CD4-positive, alpha-beta T cell treated with Interleukin-1 beta for 1 hour (primary cell): Measurements from ENCODE around the gene ARHGAP6.

Experiments used
- DNase-seq, 2 donors: peaks; one replicate each; pipeline ENCODE4 v3.0.0-alpha.2; 2020 to 2022

ARHGAP6 gene

DNA sequence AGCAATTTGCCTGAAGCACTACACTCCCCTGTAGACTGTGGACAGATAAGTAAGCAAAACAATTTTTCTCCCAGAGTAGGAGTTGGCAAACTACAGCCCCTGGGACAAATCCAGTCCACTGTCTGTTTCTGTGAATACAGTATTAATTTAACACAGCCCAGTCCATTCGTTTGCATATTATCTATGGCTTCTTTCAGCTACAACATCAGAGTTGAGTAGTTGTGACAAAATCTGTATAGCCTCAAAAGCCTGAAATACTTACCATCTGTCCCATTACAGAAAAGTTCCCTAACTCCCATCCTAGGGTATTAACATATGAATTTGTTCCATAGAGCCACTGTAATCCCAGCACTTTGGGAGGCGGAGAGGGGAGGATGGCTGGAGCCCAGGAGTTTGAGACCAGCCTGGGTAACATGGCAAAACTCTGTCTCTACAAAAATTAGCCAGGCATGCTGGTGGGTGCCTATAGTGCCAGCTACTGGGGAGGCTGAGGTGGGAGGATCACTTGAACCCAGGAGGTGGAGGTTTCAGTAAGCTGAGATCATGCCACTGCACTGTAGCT is 319.5 kb downstream of the ARHGAP6 start:
- DNase-seq, result no peak

DNA sequence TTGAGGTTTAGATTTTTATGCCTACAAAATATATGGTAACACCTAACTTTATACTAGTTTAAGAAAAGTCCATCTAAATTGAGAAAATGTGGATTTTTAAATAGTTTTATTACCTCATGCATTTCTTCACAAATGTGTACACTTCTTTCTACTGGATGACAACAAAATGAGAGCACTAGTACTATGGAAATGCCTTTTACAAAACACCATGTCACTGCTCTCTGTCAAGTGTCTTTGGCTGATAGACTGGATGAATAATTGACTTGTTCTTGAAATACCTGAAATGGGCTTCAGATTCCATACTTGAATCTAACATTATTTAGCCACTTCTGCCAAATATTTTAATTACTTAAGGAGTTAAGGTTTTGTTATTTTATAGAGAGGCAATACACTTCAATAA is 323.0 kb downstream of the ARHGAP6 start:
- DNase-seq, result no peak

DNA sequence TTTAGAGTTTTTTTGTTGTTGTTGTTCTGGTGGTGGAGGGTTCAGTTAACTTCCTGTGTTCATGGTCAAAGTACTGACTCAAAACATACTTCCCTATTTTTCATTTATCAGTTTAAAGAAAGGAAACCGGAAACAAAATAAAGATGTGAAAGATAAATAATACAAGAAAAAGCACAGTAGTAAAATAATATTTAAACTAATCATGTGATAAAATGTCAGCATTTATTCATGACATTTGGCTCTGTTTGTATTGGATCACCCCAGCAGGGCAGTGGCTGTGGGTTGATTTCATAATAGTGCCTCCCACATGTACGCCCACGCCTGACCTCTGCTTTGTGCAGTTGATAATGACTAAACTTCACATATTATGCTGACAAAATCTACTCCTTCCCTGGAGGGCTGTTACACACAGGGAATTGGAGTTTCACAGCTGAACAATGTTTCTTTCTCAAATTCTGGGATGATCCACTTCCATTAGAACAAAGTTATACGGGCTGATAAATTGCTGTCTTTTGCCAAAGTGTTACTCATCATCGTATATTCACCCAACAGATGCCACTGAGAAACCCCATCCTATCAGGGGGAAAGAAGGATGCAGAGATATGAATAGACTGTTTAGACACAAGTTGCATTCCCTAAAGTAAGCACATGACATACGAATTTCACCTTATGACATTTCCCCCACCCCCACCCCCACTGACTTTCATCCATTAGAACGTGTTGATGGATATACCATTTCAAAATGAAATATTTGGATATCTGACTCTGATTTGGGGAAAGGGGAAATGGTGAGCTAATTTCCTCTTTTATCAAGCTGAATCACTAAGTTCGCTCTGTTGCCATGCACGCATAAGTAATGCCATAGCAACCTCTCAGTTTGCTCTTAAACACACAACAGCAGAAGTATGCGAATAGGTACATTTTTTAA is 324.2 kb downstream of the ARHGAP6 start:
- DNase-seq, result peak; percentile 10 to 58

DNA sequence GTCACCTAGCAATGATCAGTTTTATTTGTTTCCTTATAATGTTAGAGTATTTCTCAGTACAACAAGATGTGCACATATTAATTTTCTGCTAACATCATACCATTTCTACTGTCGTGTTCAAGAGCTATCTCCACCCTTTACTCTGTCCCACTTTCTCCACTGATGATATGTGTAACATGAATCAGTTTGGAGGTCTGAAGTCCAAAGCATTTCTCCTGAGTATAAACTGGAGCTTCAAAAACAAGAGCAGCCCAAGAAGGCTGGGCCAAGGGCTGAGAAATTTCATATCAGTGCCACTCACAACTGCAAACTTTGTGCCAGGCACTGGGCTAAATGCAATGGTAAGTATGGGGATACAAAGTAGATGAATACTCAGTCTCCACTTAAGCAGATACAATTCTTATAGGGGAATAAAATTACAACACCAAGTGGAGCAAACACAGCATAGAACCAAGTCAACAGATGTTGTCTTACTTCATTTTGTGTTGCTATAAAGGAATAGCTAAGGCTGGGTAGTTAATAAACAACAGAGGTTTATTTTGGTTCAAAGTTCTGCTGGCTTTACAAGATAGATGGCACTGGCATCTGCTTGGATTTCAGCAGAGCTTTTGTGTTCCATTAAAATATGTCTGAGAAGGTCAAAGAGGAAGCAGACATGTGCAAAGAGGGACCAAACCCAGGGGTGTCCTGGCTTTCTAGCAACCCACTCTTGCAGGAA is 328.3 kb downstream of the ARHGAP6 start:
- DNase-seq, result no peak

DNA sequence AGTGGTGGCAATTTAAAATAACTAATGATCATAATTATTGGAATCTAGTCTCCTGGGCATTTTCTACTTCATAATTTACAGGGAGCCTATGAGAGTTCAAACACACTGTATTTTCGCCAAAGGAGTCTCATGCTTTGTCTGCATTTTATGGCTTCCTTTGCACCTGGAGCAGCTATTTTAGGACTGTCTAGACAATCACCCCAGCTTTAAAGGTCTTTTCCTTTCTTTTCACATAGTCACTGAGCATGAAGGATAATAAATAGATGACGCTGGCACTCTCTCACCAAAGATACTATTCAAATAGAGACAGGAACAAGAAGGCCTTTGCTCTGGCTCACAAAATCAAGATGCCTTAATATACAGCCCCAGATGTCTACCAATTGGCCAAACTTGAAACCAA is 329.5 kb downstream of the ARHGAP6 start:
- no peak for DNase-seq

DNA sequence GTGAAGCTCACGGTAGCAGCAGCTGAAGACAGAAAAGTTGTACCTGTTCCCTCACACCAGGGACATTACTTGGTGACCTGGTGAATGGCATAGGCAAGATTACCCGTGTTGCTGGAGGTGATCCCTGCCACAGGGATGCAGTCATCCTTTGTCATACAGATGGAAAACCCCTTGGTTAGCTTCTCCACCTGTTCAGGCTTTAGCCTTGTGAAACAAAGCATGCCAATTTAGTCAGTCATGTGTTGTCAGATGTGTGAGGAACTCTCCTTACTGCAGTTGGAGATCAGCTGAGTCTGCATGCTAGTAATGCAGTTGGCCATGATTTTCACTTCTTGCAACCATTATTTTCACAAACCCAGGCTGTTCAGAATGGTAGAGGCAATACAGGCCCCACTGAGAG is 331.6 kb downstream of the ARHGAP6 start:
- DNase-seq, result no peak

DNA sequence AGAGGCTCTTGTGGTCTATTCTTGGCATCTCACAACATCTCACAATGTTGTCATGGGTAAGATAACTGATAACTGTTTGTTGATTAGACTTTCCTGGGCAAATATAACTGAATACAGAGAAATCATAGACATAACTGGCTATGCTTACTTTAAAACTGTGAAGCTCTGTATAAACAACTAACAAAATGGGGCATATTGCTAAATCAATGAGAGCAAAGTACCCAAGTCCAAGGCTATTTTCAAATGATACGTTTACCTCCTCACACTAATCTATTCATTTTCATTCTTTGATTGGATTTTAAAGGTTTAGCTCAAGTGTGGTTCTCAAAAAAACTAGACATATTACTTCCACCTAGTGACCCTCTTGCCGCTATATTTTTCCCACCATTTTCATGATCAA is 333.9 kb downstream of the ARHGAP6 start:
- DNase-seq, result no peak

DNA sequence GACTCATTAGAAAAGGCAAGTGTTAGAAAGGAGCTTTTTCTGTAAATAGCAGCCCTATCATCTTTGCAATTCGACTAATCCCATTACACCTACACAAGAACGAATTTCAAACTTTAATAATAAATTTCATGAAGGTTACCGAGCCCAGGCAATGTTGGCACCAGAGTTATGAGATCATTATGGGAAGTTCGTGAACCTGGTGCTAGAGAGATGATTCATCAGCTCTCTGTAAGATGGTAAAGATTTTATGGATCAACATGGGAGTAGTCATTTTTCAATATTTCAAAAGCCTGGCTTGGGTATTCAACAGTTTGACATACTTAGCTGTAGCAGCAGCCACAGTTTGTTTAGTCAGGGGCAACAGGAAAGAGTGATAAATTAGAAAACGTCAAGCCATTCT is 336.7 kb downstream of the ARHGAP6 start:
- DNase-seq, result no peak

DNA sequence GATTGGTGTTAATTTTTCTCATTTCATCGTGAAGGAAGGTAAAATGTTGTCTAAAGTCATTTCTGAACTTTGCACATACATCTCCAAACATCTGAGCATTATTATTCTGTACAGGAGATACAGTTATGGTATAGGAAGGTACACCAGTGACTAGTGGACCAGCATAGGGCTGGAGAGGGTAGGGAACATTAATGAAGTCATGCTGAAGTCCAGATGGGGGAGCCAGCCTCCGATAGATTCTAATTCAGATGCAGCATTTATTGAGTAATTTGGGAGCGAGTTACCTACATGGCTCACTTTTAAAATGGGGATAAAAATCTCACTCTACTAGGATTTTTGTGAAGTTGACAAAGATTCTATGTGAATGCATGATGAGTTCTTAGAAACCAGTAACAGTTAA is 337.6 kb downstream of the ARHGAP6 start:
- DNase-seq, result no peak

DNA sequence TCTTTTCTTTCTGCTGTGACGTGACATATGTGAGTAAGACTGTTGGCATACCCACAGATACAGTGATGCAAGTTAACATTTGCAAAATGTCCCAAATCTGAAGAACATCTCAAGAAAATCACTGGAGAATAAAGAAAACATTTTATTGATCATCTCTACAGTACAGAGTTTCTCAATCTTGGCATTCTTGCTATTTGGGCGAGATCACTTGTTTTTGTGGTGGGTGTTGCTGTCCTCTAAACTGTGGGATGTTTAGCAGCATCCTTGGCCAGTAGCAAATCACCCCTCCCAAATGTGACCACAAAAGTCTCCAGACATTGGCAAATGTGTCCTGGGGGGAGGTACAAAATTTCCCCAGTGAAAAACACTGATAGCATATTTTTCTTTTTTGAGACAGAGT is 343.7 kb downstream of the ARHGAP6 start:
- DNase-seq, result no peak

DNA sequence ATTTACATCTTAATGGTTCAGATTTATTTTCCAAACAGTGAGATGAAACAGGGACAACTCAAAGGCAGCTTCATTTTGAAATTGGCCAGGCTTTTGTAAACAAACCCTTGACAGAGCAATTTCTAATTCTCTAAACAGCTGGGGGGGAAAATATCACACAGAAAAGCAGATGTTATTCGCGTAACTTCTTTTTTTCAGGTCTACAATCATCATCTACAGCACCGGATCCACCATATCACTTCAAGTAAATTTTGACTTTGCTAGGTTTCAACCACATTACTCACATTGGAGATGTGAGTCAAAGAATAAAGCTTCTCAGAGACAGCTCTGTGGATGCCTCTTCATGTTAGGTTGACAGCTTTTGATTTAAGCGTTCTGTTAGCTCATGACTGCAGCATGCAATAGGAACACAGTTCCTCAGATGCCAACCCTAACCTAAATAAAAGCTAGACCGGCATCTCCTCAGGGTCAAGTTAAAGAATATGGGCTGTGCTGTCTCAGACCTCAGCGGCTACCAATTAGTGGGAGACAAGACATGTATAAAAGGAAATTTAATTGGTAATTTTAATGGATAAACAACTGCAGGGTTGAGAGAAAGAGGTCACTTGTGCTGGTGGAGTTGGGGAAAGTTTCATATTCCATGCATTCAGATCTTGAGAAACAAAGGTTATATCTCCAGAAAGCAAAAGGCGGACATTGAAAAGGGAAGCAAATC is 345.8 kb downstream of the ARHGAP6 start:
- no peak for DNase-seq

DNA sequence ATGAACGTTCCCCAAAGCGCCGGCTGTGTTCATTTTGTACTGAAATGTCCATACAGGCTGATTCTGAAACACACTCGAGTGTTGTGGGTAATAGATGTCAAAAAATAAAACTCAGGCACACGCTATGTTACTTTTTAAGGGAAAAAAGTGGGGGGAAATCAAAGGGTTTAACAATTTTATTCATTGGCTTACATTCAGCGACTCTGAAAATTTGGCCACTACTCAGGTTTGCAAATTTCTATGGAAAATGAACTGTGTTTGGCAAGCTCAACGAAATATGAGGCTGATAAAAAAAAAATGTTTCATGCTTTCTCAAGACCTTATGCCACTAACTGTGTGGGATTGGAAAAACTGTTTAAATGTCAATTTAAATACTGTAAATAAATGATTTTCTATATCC is 354.0 kb downstream of the ARHGAP6 start:
- no peak for DNase-seq

DNA sequence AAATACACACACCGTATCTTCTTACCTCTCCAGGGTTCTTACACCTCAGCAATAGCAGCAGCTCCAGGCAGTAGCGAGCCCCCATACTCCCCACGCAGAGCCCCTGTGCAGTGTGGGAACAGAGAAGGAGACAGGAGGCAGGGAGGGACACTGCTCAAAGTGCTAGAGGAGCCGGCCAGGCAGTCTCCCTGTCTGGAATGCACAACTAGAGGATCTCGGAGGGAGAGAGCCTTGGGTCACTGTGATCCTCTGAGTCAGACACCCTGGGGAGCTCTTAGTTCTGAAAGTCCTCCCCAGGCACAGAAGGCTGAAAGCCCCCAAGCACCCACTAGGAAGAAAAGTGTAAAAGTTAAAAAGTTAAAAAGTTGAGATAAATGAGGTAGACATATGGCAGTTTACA is 356.5 kb downstream of the ARHGAP6 start:
- DNase-seq, result no peak

DNA sequence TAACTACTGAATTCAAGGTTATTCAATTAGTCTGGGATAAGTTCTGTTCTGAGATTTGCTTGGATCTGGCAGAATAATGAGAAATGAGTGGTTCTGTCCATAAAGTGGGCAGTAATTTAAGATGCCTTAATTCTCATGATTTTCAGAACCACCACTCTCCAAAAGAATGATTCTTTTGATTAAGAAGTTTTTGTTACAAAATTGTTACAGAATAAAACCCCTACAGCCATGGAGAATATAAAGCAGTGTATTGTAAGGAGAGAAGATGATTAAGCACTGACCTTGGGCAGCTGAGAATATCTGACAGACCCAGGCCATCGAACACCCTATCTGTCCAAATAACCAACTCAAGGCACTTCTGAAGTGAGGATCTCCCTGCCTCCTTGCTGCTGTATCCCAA is 360.1 kb downstream of the ARHGAP6 start:
- DNase-seq, result no peak

DNA sequence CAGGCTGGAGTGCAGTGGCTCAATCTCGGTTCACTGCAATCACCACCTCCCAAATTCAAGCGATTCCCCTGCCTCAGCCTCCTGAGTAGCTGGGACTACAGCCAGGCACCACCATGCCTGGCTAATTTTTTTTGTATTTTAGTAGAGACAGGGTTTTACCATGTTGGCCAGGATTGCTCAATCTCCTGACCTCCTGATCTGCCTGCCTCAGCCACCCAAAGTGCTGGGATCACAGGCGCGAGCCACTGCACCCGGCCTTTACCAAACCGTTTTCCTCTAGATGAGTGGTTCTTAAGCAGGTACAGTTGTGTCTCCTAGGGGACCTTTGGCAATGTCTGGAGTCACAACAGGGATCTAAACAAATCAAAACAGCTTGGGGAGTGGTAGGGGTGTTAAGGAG is 360.9 kb downstream of the ARHGAP6 start:
- no peak for DNase-seq

DNA sequence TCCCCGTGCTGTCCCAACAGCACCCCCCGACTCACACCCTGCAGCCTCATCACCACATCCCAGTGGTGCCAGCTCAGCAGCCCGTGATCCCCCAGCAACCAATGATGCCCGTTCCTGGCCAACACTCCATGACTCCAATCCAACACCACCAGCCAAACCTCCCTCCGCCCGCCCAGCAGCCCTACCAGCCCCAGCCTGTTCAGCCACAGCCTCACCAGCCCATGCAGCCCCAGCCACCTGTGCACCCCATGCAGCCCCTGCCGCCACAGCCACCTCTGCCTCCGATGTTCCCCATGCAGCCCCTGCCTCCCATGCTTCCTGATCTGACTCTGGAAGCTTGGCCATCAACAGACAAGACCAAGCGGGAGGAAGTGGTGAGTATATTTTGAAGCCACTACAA is 367.1 kb downstream of the ARHGAP6 start:
- DNase-seq, result no peak

DNA sequence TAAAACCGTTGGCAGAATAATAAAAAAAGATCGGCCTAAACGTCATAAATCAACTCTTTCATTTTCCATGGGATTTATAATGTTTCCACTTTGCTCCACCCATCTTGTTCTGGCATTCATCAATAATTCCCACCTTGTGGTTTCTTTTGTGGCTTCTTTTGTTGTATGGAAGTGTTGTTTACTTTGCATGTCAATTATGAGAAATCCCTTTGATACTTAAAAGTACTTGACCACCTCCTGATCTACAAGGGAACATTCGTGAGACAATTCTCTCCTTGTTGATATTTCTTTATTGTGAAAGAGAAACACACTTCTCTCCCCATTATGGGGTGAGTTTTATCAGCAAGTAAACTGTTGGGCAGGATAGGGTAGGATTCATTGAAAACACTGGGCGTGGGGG is 369.7 kb downstream of the ARHGAP6 start:
- no peak for DNase-seq

DNA sequence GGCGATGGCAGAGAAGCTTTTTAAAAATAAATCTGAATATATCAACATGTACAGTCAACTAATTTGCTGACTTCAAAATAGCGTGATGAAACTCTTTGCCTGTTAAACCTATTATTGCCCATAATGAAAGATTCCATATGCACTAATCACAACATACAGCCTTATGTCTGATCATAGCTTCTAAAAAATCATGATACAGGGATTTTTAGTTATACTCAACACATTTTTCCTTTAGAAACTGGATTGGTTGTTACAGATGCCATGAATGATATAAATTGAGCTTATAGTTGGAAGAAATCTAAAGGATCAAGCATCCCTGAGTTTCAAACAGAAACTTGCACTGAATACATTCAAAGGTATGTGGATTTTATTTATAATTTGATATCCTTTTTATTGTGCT is 372.6 kb downstream of the ARHGAP6 start, which contains the start of gene AMELX:
AMELX (plus strand) TSS at position 301 of the 400 bp plus-strand sequence. CDS start 1,376 bp downstream, outside the sequence.
- no peak for DNase-seq

DNA sequence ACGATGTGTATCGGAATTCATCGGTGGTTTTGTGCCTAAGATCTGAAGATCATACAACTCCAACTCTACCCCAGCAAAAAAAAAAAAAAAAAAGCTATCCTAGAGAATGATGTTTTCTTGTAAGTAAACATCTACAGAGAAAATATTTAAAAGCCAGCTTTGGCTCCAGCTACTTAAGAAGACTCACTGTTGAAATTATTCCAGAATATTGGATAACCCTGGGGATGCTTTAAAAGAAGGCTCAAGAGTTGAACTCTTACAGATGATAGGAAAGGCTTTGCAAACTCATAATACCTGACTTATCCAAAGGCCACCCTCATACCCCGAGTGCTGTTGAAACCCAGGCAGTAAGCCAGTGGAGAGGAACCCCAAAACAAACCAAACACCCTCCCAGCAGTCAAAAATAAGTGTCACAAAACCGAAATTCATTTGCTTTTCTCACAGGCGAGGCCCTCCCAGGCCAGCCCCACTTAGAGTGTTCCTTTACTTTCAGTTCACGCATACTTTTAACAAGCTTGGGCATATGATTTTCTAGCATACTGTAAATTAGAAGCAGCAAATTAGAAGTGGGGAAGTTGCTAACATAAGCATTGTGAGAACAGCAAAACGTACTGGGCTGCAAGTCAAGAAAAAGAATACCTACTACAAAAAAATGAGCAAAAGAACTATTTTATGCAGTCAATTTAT is 375.2 kb downstream of the ARHGAP6 start:
- no peak for DNase-seq

DNA sequence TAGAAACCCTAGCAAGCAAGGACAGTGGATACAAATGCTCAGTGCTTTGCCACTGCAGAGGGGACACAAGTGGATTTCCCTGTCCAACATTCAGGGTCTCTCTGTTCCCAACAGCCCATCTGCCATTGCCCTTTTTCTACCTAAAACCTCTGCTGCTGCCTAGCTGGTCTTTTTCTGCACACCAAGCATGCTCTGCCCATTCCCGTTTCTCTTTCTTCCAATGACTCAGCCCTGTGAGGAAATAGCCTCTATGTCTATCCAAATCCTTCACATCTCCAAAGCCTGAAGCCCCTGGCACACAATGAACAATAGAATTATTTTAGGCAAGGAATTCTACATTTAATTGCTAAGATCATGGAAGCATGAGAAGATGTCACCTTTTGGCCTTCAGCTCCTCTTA is 378.2 kb downstream of the ARHGAP6 start:
- DNase-seq, result no peak

DNA sequence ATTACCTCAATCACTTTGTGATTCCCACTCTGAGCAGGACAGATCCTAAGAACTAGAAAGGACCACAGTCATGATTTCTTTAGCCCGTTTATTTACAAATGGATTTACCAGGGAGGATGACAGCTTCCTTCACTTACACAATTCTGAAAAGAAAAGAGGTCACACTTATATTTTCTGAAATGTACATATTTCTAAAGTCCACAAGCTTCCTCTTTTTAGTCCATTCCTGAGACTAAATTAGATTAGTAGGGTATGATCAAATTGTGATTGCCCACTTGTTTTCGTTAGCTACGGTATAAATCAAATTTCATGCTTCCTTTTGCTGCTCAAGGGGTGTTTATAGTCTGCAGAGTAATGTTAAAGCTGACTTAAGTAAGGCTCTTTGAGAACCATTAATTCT is 380.1 kb downstream of the ARHGAP6 start:
- DNase-seq, result no peak

DNA sequence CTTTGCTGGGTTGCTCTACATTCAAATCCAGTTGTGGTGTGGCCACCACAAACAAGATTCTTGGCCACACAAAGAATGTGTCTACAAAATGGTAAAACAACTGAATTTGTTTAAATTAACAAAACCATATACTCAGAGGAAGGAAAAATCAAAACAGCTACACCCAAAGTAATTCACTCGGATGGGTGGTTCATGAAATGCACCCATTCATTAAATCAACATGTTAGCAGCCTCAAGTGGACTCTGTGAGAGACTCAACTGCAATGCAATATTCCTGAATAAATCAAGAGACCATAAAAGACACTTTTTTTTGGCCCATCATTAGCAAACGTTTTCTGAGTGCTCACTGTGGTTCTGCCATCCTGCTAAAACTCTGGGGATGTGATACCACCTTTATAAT is 383.7 kb downstream of the ARHGAP6 start:
- DNase-seq, result no peak

DNA sequence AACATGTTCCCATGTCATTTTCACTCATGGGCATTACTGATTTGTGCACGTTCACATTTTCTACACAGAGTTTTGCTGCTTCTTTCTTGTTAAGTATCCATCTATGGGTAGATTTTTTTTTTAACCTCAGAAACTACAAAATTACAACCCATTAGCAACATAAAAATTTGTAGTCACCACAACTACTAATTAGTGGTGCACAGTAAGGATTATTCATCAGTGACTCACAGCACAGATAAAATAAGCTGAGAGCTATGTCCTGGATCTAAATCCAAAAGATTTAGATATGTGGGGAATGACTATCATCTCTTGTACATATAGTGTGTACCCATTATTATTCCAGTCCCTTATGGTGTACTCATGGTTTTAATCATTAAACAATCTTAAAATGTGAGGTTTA is 392.2 kb downstream of the ARHGAP6 start:
- no peak for DNase-seq
